NCI-H187 (cell line): ENCODE results near the gene DENND1B.
"Not testable (repeated sequence)": the region's sequence is repeated elsewhere in the genome, so short reads cannot be mapped to it uniquely, and the experiment has no call there.

Experiments used
- DNase-seq, 2 experiments: peaks; one replicate each; lab custom pipeline; 2025; lab: John Stamatoyannopoulos, UW

DENND1B gene

DNA sequence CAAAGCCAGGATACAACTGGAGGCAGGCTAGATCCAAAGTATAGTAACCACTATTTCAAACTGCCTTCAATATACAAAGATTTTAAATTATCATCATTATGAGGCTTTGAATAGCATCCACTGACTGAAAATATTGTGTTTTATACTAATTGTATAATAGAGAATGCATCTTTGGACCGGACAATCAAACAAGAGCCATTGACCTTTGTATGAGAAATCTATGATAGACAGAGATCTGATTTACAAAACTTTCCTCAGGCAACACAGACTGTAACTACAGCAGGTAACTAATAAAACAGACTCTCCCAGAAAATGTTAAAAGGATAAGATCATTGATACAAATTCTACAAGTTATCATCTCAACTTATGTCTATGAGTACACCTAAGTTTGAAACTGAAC lies 152.9 kb downstream of the DENND1B start:
- DNase-seq = no peak

DNA sequence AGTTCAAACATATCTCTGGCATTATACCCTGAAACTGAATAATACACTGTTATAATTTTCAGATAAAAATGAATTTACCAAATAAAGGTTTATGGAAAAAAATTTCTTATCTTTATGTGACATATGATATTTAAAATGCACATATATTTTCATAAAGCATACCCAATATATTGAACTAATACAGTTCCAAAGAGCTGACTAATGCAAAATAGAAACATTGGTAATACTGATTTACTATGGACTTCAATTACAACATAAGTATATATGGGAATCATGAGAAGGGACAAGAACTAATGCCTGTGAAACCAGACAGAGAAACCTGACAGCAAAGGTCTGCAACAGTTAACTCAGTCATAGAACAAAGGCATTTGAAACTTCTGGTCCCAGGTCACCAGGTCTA lies 153.5 kb downstream of the DENND1B start:
- no peak for DNase-seq

DNA sequence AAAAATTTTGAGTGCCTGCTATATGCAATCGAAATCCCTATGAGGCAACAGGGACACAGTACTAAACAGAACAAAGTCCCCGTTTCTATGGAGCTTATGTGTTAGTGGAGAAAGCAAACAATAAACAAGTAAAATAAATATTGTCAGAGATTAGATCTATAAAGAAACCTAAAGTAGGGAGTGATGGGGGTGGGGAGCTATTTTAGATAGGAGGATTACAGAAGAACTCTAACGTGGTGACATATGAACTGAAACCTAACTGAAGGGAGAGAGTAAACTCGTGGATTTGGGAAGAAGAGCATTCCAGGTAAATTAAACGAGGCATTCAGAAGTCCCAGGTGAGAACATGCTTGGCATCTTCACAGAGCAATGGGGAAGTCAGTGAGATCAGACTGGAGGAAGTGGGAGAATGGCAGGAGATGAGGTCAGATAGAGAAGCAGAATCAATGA lies 154.5 kb downstream of the DENND1B start:
- no peak for DNase-seq

DNA sequence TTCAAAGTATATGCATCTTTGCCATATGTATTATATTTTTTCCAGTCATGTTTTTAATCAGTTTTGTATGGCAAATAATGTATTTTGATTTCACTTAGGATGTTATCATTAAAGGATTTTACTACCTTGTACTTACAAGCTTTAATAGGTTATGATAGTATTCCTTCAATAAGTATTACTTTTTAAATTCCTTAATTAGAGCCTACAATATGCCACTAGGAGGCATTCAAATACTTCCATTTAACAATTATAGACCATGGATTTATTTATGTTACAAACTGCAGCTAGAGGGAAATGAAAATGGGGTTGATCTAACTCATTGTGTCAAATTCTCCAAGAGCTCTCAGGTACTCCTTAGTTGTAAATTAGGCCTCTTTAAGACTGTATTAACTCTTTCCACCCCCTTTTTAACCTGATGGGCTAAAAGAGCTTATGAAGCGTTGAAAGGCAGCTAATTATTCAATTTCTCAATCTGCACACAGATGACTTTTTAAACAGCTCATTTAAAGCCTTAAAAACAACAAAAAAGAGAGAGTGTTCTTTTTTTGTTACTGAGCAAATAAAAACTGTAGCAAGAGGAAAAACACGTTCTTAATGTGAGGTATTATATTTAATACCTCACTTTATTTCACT lies 156.2 kb downstream of the DENND1B start:
- no peak for DNase-seq

DNA sequence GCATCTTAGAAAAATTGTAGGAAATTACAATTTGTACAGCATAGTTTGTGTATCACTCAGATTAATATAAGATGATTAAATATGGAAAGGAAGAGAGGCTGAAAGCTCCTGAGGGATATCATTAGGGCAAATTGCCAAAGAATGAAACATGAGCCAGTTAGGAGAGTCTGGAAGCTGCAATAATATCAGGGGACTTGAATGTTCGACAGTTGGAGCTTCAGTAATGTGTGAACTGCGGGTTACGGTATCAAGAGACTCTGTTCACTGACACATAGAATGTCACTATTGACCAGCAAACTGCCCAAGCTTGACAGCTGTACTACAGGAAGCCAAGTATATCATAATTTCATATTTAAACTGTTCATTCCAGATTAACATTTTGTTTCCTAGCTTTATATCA lies 157.2 kb downstream of the DENND1B start:
- DNase-seq = no peak

DNA sequence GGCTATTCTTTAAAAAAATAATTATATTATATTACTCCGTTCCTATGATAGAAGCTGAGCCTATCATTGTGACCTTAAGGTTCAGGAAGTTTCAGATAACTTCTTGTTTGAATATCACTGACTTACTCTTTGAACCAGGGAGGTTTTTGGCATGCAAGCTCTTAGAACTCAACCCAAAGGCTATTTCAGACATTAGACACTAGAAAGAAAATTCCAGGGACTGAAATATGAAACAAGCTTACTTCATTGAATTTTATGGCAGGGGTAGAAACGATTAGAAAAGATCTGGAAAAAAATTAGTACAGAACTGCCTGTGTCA lies 159.6 kb downstream of the DENND1B start:
- DNase-seq = no peak

DNA sequence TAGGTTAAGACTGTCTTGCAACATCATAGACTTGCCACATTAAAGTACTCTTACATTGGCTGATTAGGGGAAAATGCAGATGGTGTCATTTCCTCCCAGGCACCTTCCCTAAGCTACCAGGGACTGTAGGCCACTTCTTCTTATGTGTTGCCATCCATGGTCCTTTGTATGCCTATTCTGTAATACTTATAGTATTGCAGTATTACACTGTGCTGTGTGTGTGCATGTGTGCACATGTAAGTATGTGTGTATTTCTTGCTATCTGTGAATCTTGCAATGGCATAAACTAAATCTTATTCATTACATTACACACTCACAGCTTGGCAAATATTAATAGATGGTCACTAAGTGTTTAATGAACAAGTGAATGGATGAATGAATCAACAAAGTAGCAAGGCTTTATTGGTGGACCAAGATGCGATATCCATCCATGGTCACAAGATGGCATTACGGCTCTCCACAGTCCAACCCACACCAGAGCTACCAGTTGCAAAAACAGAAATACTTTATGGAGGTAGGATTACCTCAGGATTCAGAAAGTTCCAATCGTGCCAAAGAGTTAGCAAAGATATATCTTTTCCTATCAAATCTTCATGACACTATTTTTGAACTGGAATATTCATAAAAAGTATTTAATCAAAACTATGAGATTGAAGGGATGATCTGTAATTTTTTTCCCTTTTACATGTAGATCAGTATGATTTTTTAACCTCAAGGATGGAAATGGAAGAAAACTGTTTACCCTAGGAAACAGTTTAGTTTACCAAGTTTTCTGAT lies 160.2 kb downstream of the DENND1B start:
- no peak for DNase-seq

DNA sequence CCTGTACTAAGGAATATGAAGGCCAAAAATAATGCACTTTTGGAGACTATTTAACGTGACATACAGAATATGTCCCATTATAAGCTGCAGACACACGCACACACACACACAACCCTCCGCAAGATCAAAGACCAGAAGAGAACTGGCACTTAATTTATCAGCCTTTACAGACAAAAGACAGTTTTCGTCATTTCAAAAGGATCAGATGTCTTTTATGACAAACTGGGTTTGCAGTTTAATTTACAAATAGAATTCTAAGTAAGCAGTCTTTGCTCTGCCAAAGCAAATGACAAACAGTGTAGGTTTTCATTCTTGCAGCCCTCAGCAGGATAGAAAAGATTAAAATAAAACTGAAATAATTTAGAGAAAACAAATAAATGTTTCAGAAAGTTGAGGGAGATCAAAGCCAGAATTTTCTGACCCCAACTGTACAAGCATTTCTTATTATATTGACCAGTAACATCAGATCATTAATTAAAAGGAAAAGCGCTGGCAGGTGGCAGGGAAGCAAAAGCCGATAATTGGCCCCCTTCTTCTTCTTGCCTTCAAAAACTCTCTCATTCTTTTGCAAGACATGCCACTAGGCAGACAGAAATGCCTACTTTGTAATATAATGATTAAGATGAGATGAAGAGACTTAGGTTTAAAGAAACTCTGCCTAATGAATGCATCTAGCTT lies 169.0 kb downstream of the DENND1B start:
- no peak for DNase-seq

DNA sequence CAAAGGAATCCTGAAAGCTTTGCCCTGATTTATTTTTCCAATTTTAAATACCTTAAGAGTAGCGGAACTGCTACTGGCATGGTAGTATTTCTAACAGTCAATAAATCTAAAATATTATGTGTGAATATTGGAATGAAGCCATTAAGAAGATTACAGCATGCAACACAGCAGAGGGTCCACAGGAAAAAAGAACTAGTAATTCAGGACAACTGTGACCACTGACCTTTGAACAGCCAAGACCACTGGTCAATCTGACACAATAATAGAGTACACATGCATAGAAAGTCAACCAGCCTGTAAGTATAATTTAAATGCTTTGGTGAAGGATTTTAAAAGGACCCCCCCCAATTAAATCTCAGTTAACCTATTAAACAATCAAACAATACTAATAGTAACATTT lies 171.0 kb downstream of the DENND1B start:
- DNase-seq = no peak

DNA sequence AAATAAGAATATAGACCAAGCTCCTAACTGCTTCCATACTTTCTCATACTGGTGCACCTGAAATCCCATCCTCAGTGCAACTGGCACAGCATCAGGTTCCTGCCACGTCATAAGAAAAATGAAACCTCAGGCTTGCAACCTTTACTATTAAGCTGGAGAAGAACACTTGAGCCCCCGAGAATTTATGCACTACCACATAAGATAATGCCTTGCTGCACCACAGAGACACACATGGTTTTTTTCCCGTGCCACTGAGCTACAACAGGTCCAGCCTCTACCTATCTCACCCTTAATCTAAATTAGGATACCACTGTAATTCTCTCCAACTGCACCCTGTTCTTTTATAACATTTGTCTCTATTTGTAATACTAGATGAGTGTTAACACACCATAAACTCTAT lies 174.5 kb downstream of the DENND1B start:
- peak in 1 of 2 experiments; percentile 4 for DNase-seq

DNA sequence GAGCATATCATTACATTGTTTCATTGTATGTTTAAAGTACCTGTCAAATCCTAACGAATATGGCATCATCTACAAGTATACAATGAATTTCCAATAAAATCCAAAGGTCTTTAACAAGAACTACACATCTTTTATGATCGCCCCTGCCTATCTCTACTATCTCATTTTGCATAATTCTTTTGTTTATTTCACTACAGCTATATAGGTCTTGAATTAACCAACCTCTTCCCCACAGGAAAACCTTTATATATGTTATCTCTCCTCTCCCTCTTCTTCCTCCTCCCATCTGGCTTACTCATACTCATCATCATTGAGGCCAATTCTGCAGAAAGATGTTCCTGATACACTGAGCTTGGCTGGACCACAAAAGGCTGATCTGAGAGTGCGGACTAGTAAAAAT lies 175.5 kb downstream of the DENND1B start:
- no peak for DNase-seq

DNA sequence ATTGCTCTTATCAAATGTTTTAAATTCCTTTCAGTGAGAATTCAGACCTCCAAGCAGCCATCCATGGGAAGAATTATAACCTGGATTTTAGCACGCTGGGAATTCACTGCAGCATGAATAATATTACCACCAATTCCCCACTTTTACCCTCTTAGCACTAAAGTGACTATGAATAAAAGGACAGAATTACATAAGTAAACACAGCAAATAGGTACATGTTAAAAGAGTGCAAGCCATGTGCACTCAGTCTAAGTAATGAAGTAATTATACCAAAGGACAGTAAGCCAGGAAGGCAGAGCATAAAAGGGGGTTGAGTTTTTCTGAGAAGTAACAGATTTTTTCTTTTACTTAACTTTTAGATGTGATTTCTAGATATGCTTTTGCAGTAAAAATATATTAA lies 176.3 kb downstream of the DENND1B start:
- DNase-seq = no peak

DNA sequence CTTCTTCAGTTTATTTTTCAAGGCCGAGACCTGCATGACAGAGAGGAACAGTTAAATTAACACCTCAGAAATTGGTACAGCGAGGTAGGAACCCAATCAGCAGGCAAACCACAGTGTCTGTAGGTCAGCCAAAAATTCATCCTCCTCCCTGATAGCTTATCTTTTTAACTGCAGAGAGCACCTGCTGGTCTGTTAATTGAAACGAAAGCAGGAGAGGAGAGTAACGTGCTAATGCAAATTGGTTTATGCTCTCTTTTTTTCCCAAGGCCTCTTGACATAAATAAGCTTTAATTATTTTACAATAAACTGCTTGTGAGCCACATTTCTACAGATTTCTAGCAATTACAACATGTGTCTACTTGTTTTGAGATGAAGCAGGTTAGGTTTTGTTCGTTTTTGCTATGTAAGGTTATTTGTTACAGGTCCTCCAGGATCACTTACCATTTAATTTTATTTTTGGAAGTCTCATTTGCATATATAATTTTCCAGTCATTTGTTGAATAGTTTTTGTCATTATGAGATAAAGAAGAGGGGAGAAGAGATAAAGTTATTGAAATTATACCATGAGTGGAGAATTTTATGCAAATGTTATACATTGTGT lies 179.9 kb downstream of the DENND1B start:
- DNase-seq = no peak

DNA sequence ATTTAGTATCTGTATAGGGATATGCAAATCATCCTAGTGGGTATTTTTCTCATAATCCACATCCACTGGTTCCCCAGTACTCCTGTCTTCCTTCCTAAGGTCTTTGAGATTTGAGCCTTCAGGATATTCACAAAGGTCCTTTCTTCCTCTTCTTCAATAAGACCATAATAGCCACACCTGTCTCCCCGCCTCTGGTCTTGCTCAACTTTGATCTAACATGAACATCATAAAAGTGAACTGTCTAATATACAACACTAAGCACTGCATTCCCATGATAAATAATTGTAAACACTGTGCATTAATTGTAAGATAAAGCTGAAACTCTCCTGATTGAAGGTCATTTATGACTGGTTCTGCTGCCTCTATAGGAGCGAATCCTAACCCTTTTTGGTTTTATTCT lies 184.6 kb downstream of the DENND1B start:
- DNase-seq = no peak

DNA sequence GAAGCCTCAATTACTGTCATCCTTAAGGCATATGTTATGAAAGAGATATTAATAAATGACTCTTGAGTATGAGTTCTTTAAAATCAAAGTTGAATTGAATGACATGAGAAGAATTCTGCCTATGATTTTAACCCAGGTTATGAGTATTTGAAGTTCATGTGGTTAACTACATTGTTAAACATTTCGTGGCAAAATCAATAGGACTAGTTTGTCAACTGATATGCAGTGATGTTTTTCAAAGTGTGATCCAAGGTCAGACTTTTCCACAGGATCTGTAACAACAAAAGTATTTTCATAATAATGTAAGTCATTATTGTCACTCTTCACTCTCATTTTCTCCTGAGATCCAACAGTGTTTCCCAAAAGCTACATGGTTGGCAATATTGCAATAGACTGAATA lies 189.5 kb downstream of the DENND1B start:
- no peak for DNase-seq

DNA sequence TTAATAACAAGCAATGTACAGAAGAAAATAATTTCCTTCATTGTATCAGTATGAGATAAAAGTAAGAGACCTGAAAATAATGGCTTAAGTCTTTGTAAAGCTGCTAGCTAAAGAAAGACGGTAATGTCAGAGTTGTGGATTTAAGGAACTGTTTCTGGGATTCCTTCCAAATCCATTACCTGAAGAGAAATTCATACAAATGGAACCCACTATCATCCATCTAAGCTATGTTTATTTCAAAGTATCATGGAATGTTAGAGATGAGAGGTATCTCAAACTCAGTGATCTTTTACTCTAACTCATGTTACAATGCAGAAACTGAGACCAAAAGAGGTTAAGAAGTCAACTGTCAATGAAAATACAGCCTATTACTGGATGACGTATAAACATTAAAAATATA lies 197.7 kb downstream of the DENND1B start:
- no peak for DNase-seq

DNA sequence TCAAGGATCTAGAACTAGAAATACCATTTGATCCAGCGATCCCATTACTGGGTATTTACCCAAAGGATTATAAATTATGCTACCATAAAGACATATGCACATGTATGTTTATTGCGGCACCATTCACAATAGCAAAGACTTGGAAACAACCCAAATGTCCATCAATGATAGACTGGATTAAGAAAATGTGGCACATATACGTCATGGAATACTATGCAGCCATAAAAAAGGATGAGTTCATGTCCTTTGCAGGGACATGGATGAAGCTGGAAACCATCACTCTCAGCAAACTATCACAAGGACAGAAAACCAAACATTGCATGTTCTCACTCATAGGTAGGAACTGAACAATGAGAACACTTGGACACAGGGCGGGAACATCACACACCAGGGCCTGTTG lies 199.7 kb downstream of the DENND1B start:
- not testable (repeated sequence) for DNase-seq

DNA sequence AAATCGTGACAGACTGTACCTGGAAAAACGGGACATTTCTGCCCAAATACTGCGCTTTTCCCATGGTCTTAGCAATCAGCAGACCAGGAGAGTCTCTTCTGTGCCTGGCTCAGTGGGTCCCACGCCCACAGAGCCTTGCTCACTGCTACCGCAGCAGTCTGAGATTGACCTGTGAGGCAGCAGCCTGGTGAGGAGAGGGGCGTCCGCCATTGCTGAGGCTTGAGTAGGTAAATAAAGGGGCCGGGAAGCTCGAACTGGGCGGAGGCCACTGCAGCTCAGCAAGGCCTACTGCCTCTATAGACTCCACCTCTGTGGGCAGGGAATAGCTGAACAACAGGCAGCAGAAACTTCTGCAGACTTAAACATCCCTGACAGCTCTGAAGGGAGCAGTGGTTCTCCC lies 203.1 kb downstream of the DENND1B start:
- DNase-seq = no peak

DNA sequence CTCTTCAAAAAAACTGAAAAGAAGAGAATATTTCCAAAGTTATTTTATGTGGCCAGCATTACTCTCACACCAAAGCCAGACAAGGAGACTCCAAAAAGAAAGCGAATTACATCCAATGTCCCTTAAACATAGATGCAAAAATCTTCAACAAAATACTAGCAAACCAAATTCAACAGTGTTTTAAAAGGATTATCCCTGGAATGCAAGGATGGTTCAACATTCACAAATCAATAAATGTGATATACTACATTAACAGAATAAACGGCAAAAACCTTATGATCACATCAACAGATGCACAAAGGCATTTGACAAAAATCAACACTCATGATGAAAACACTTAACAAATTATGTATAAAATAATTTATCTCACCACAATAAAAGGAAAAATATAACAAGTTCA lies 207.8 kb downstream of the DENND1B start:
- DNase-seq = no peak

DNA sequence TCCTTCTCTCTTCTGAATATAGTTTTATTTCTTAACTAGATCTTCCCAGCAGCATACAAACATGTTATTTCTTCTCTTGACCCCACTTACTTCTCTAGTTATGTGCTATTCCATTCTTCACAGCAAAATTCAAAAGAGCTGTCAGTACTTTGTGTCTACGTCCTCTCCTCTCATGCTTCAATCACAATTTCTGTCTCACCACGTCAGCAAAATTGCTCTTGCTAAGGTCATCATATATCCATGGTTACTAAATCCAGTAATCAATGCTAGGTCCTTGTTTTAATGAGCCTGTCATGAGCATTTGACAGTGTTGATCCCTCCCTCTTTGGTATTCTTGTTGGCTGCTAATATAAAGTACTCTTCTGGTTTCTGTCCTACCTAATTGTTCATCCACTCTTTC lies 214.2 kb downstream of the DENND1B start:
- no peak for DNase-seq

DNA sequence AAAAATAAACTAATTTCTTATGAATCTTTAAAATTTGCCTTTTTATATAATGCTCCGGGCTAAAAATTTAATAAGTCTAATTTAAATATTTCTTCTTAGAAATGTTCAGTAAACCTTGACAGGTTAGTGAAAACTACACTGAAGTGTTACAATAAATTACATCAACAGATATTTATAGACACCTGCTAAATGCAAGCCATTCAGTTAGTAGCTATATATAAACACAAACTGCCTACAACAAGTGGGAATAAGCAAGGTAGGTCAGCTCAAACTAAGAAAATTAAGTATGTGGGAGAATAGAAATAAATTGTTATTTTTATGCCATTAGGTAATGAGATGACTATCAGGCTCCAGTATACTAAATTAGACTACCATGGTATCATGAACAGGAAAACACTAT lies 215.6 kb downstream of the DENND1B start:
- no peak for DNase-seq

DNA sequence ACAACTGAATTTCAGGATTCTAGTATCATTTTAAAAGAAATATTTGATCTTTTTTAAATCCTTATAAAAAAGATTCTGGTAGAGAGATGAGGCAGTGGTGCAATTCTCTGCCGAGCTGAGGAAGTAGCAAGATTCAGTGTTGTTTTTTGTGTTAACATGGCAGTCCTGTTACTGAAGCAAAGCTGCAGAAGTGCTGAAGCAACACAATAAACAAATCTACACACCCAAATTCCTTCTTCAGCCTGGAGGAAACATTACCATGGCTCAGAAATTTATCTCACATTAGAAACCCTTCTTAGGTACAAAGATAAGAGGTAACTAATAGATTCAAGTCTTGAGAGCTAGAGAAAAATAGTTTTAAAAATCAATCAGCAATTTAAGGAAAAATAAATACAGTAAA lies 216.0 kb downstream of the DENND1B start:
- no peak for DNase-seq

DNA sequence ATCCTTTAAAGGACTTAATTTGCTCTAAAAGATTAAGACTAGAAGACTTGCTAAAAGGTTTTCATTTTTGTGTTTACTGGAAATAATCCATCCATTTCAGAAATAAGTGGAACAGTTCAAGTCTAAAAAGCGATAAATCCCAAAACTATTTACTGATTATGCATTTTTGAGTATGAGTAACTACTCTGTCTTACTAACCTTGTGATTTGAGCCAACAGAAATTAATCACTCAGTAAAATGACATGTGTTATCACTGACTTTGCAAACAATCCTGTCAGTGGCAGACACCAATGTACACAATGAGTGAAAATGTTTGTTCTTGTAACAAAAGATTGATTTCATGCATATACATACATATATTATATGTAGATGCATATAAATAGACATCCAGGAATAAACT lies 218.0 kb downstream of the DENND1B start:
- DNase-seq = no peak
